Testis (tissue), 3 donors: ENCODE measurements around the gene SFXN2. TPM values are rescaled to one million over a fixed set of nuclear protein-coding genes. Genes with fewer than 3 reads are reported as not detected.
"Not testable (repeated sequence)": the region's sequence is repeated elsewhere in the genome, so short reads cannot be mapped to it uniquely, and the experiment has no call there.

Experiments used
- DNase-seq: peaks from one replicate; pipeline ENCODE4 v3.0.0-alpha.2; 2019
- H3K27ac ChIP-seq, 2 donors: fragments of 200-600 bp; sonication (generic); one replicate each; pipeline ENCODE4 v1.5.1; 2019
- H3K27me3 ChIP-seq: fragments of 200-600 bp; sonication (generic); one replicate; pipeline ENCODE4 v1.5.1; 2019
- H3K36me3 ChIP-seq: fragments of 200-600 bp; sonication (generic); one replicate; pipeline ENCODE4 v1.5.1; 2017; ENCODE audit warnings: low read depth; ENCODE audit errors: missing control alignments
- H3K4me1 ChIP-seq: fragments of 200-600 bp; sonication (generic); one replicate; pipeline ENCODE4 v1.5.1; 2019
- H3K4me3 ChIP-seq, 2 donors: fragments of 200-600 bp; sonication (generic); one replicate each; pipeline ENCODE4 v1.5.1; 2017 to 2019
- H3K9me3 ChIP-seq: fragments of 200-600 bp; sonication (generic); one replicate; pipeline ENCODE4 v1.5.1; 2017
- CTCF ChIP-seq, 3 experiments: fragments of 450-650 bp in 2 of 3; fragments of 200-600 bp in 1 of 3; sonication (generic) in 1 of 3; IDR thresholded peaks; one replicate each; pipeline ENCODE4 v1.5.1; 2016 to 2019; ENCODE audit warnings: antibody characterized with exemption in 3 of 3, mild to moderate bottlenecking in 2 of 3, moderate library complexity in 1 of 3
- POLR2A ChIP-seq: fragments of 450-650 bp; IDR thresholded peaks from one replicate; pipeline ENCODE4 v1.6.1; 2017; ENCODE audit warnings: antibody characterized with exemption, mild to moderate bottlenecking, moderate library complexity
- WGBS, 2 donors: methylation state at CpG; one replicate each; pipeline ENCODE4 v1.1.5; 2018; 5-methylcytosine and 5-hydroxymethylcytosine counted together
- intact Hi-C: fragments of 100-400 bp; cut with DNase I; formaldehyde crosslinking; loops from one replicate; pipeline ENCODE4 v1.15.1; 2023; ENCODE audit warnings: low total_unique reads
- polyA plus RNA-seq: library from polyadenylated mRNA; stranded (reverse); fragments of 350-450 nt; fragmentation: Illumina TruSeq; extraction: RNeasy Lipid Tissue Mini Kit (QIAGEN cat#74804); gene quantifications from one replicate; pipeline ENCODE4 v1.2.3, GENCODE V29; 2014; ENCODE audit warnings: low read depth, low replicate concordance; ENCODE audit not compliant: insufficient read depth
- total RNA-seq, 2 donors: library from RNA; depleted of rRNA; stranded (reverse); fragments of >200 nt; gene quantifications; one replicate each; pipeline ENCODE4 v1.2.3, GENCODE V29; 2016

Gene SFXN2
- total and polyA plus RNA-seq, 3 donors from 2014 or later = 4.4 to 9.8 (median 5.6) TPM

GRCh38 chr10:102738692-102739121 is 24.3 kb downstream of the SFXN2 start:
- Histone ChIP-seq H3K27me3 (no peaks in the 10 kb centered on the region), H3K9me3 (no peaks in the 10 kb centered on the region), H3K36me3 (no peaks in the 10 kb centered on the region), H3K4me1 (peaks cover 7% of the 10 kb centered on the region), H3K27ac (no peak overlapping the region), H3K4me3 (no peak overlapping the region)
- TF ChIP-seq POLR2A (no peak), CTCF (IDR thresholded peaks at IDR 0.05) (no peak)
- intact Hi-C loops = no loop called here
- DNase-seq = no peak

GRCh38 chr10:102740229-102740628 is 25.8 kb downstream of the SFXN2 start:
- H3K4me1 ChIP-seq = peaks cover 12% of the 10 kb centered on the region
- TF ChIP-seq POLR2A (no peak), CTCF (IDR thresholded peaks at IDR 0.05) (no peak)
- H3K4me3 ChIP-seq = no peak overlapping the region
- intact Hi-C loops = no loop called here
- no peaks in the 10 kb centered on the region for H3K9me3 ChIP-seq
- H3K27ac ChIP-seq = no peak overlapping the region
- WGBS, 2 donors = 91 to 92% methylated on average over 2 of the region's 2 CpGs
- no peaks in the 10 kb centered on the region for H3K36me3 ChIP-seq
- H3K27me3 ChIP-seq = no peaks in the 10 kb centered on the region
- DNase-seq = no peak

GRCh38 chr10:102741726-102742237 is 27.3 kb downstream of the SFXN2 start:
- Histone ChIP-seq H3K36me3 (no peaks in the 10 kb centered on the region), H3K27ac (no peak overlapping the region), H3K4me3 (no peak overlapping the region), H3K4me1 (peaks cover 12% of the 10 kb centered on the region), H3K9me3 (no peaks in the 10 kb centered on the region), H3K27me3 (no peaks in the 10 kb centered on the region)
- TF ChIP-seq CTCF (IDR thresholded peaks at IDR 0.05) (no peak), POLR2A (no peak)
- intact Hi-C loops = no loop called here
- DNase-seq = no peak
- WGBS, 2 donors = 72 to 73% methylated on average over 2 of the region's 2 CpGs

GRCh38 chr10:102742313-102742712 is 27.9 kb downstream of the SFXN2 start:
- DNase-seq, H3K4me3 ChIP-seq, intact Hi-C loops, H3K36me3 ChIP-seq, H3K9me3 ChIP-seq, H3K27me3 ChIP-seq, H3K27ac ChIP-seq: not testable (repeated sequence)
- peaks cover 12% of the 10 kb centered on the region for H3K4me1 ChIP-seq
- 78 to 87% methylated on average over 5 of the region's 5 CpGs for WGBS, 2 donors

GRCh38 chr10:102743078-102743587 is 28.7 kb downstream of the SFXN2 start:
- intact Hi-C loops = no loop called here
- H3K27me3 ChIP-seq = no peaks in the 10 kb centered on the region
- no peaks in the 10 kb centered on the region for H3K9me3 ChIP-seq
- DNase-seq = no peak
- TF ChIP-seq POLR2A = no peak
- TF ChIP-seq CTCF (IDR thresholded peaks at IDR 0.05) = no peak
- WGBS, 2 donors = 24 to 29% methylated on average over 7 of the region's 7 CpGs
- peak overlapping the region in 1 of 2 donors; percentile 95 for H3K4me3 ChIP-seq
- H3K4me1 ChIP-seq = peaks cover 12% of the 10 kb centered on the region
- H3K36me3 ChIP-seq = no peaks in the 10 kb centered on the region
- peak overlapping the region in 1 of 2 donors; percentile 54 for H3K27ac ChIP-seq
